Glutamatergic neuron (in vitro differentiated cells): ENCODE data around the gene STXBP4. TPM values are rescaled to one million over a fixed set of nuclear protein-coding genes. Genes with fewer than 3 reads are reported as not detected.

Experiments
- DNase-seq: peaks from one replicate; pipeline ENCODE4 v3.0.0; 2022
- H3K27ac Mint-ChIP-seq: one replicate; pipeline ENCODE4 v1.8.0; 2020; ENCODE audit warnings: mild to moderate bottlenecking, mixed read lengths, inconsistent platforms; ENCODE audit not compliant: unreplicated experiment
- H3K27me3 Mint-ChIP-seq: one replicate; pipeline ENCODE4 v1.8.0; 2020; ENCODE audit warnings: mild to moderate bottlenecking, moderate library complexity, mixed read lengths, inconsistent platforms; ENCODE audit not compliant: unreplicated experiment
- H3K36me3 Mint-ChIP-seq: one replicate; pipeline ENCODE4 v1.8.0; 2020; ENCODE audit warnings: mild to moderate bottlenecking, mixed read lengths, inconsistent platforms; ENCODE audit not compliant: unreplicated experiment
- H3K4me1 Mint-ChIP-seq: one replicate; pipeline ENCODE4 v1.8.0; 2020; ENCODE audit warnings: mild to moderate bottlenecking, low read depth, mixed read lengths, inconsistent platforms; ENCODE audit not compliant: unreplicated experiment
- H3K4me3 Mint-ChIP-seq: one replicate; pipeline ENCODE4 v1.8.0; 2020; ENCODE audit warnings: mild to moderate bottlenecking, mixed read lengths, inconsistent platforms; ENCODE audit not compliant: unreplicated experiment
- H3K9me3 Mint-ChIP-seq: one replicate; pipeline ENCODE4 v1.8.0; 2020; ENCODE audit warnings: mild to moderate bottlenecking, moderate library complexity, mixed read lengths, inconsistent platforms; ENCODE audit not compliant: unreplicated experiment
- CTCF ChIP-seq: fragments of 200-600 bp; sonication (generic); IDR thresholded peaks from one replicate; pipeline ENCODE4 v1.5.0; 2021; ENCODE audit not compliant: partially characterized antibody, unreplicated experiment
- total RNA-seq: library from RNA; stranded (reverse); fragmentation: NEBNext Ultra II Directional; extraction: Animal tissue kit (Norgen Biotek cat#: 25700); gene quantifications from one replicate; pipeline ENCODE4 v1.2.1, GENCODE V29; 2021; ENCODE audit not compliant: unreplicated experiment

STXBP4 gene
- total RNA-seq, 1 donor from 2014 or later: 17.7 TPM

- Mint-ChIP-seq H3K9me3 (no peaks in the 10 kb centered on the region), H3K27me3 (no peaks in the 10 kb centered on the region), H3K27ac (no peak overlapping the region), H3K36me3 (no peaks in the 10 kb centered on the region), H3K4me3 (no peak overlapping the region), H3K4me1 (no peaks in the 10 kb centered on the region)
- no peak for DNase-seq
- no peak for TF ChIP-seq CTCF
Measured at GRCh38 chr17:55216888-55217287, 248.3 kb downstream of the STXBP4 start.

GRCh38 chr17:55219459-55219858 lies 250.9 kb downstream of the STXBP4 start:
- no peak overlapping the region for H3K4me3 Mint-ChIP-seq

GRCh38 chr17:55219934-55220333 lies 251.4 kb downstream of the STXBP4 start:
- H3K27ac Mint-ChIP-seq: no peak overlapping the region
- H3K4me1 Mint-ChIP-seq: no peaks in the 10 kb centered on the region
- DNase-seq: no peak
- no peaks in the 10 kb centered on the region for H3K36me3 Mint-ChIP-seq
- no peak for TF ChIP-seq CTCF
- H3K9me3 Mint-ChIP-seq: no peaks in the 10 kb centered on the region
- no peaks in the 10 kb centered on the region for H3K27me3 Mint-ChIP-seq
- no peak overlapping the region for H3K4me3 Mint-ChIP-seq

More at GRCh38 chr17:55219459-55219858, 250.9 kb downstream of the STXBP4 start:
- Mint-ChIP-seq H3K4me1 (no peaks in the 10 kb centered on the region), H3K27ac (no peak overlapping the region), H3K36me3 (no peaks in the 10 kb centered on the region), H3K9me3 (no peaks in the 10 kb centered on the region), H3K27me3 (no peaks in the 10 kb centered on the region)
- TF ChIP-seq CTCF: no peak
- DNase-seq: no peak

Other genes with a start within 250 kb of the STXBP4 start
- 6.4 TPM for gene TOM1L1, start 67.9 kb upstream of the STXBP4 start, total RNA-seq
- 64.4 TPM for gene COX11, start 111 bp upstream of the STXBP4 start, total RNA-seq